Measurements from ENCODE around the gene F2. TPM values are rescaled to one million over a fixed set of nuclear protein-coding genes. Genes with fewer than 3 reads are reported as not detected.

The F2 gene
- total RNA-seq, 1 donor from 2014 or later = 22.8 TPM

GRCh38 chr11:46729110-46730027 lies 10.4 kb downstream of the F2 start:
- Mint-ChIP-seq H3K27me3 (no peaks in the 10 kb centered on the region), H3K27ac (no peak overlapping the region), H3K9me3 (ENCODE audit: low read depth) (no peaks in the 10 kb centered on the region), H3K4me3 (ENCODE audit: low read depth) (no peak overlapping the region), H3K4me1 (ENCODE audit: low read depth) (peaks cover 2% of the 10 kb centered on the region), H3K36me3 (ENCODE audit: insufficient read depth) (peaks cover 1% of the 10 kb centered on the region)
- no peak for TF ChIP-seq CTCF (IDR thresholded peaks at IDR 0.05; ENCODE audit: unreplicated experiment)
- DNase-seq (ENCODE audit: low spot score, unreplicated experiment) = no peak

GRCh38 chr11:46731545-46731944 lies 12.5 kb downstream of the F2 start:
- Mint-ChIP-seq H3K27me3 (no peaks in the 10 kb centered on the region), H3K36me3 (ENCODE audit: insufficient read depth) (peaks cover 4% of the 10 kb centered on the region), H3K9me3 (ENCODE audit: low read depth) (no peaks in the 10 kb centered on the region), H3K4me3 (ENCODE audit: low read depth) (no peak overlapping the region), H3K4me1 (ENCODE audit: low read depth) (no peaks in the 10 kb centered on the region), H3K27ac (no peak overlapping the region)
- DNase-seq (ENCODE audit: low spot score, unreplicated experiment) = no peak
- TF ChIP-seq CTCF (IDR thresholded peaks at IDR 0.05; ENCODE audit: unreplicated experiment) = no peak

- H3K27me3 Mint-ChIP-seq = no peaks in the 10 kb centered on the region
- no peak for TF ChIP-seq CTCF (IDR thresholded peaks at IDR 0.05; ENCODE audit: unreplicated experiment)
- no peaks in the 10 kb centered on the region for H3K9me3 Mint-ChIP-seq (ENCODE audit: low read depth)
- H3K4me3 Mint-ChIP-seq (ENCODE audit: low read depth) = no peak overlapping the region
- H3K27ac Mint-ChIP-seq = no peak overlapping the region
- no peak for DNase-seq (ENCODE audit: low spot score, unreplicated experiment)
- peaks cover 7% of the 10 kb centered on the region for H3K36me3 Mint-ChIP-seq (ENCODE audit: insufficient read depth)
- H3K4me1 Mint-ChIP-seq (ENCODE audit: low read depth) = no peaks in the 10 kb centered on the region
Observed at GRCh38 chr11:46733234-46733633, 14.2 kb downstream of the F2 start.

- Mint-ChIP-seq H3K27ac (no peak overlapping the region), H3K27me3 (no peaks in the 10 kb centered on the region), H3K4me3 (ENCODE audit: low read depth) (no peak overlapping the region), H3K9me3 (ENCODE audit: low read depth) (no peaks in the 10 kb centered on the region), H3K36me3 (ENCODE audit: insufficient read depth) (peaks cover 18% of the 10 kb centered on the region), H3K4me1 (ENCODE audit: low read depth) (no peaks in the 10 kb centered on the region)
- no peak for DNase-seq (ENCODE audit: low spot score, unreplicated experiment)
- no peak for TF ChIP-seq CTCF (IDR thresholded peaks at IDR 0.05; ENCODE audit: unreplicated experiment)
Observed at GRCh38 chr11:46736146-46736545, 17.1 kb downstream of the F2 start.

- DNase-seq (ENCODE audit: low spot score, unreplicated experiment) = no peak
- H3K9me3 Mint-ChIP-seq (ENCODE audit: low read depth) = no peaks in the 10 kb centered on the region
- H3K4me3 Mint-ChIP-seq (ENCODE audit: low read depth) = no peak overlapping the region
- no peaks in the 10 kb centered on the region for H3K27me3 Mint-ChIP-seq
- no peaks in the 10 kb centered on the region for H3K4me1 Mint-ChIP-seq (ENCODE audit: low read depth)
- no peak for TF ChIP-seq CTCF (IDR thresholded peaks at IDR 0.05; ENCODE audit: unreplicated experiment)
- H3K27ac Mint-ChIP-seq = no peak overlapping the region
- H3K36me3 Mint-ChIP-seq (ENCODE audit: insufficient read depth) = peaks cover 23% of the 10 kb centered on the region
Observed at GRCh38 chr11:46736615-46737014, 17.6 kb downstream of the F2 start.

Data from progenitor cell of endocrine pancreas (in vitro differentiated cells).